H9 (cell line): ENCODE results near the gene SRL. TPM values are rescaled to one million over a fixed set of nuclear protein-coding genes. Genes with fewer than 3 reads are reported as not detected.

Experiments
- DNase-seq: peaks from one replicate; pipeline ENCODE4 v3.0.0-alpha.2; 2017
- H2AFZ ChIP-seq: one replicate; pipeline ENCODE4 v1.6.1; 2013; ENCODE audit warnings: mild to moderate bottlenecking, low read length, control low read depth, moderate library complexity
- H2AK5ac ChIP-seq: 2 replicates; pipeline ENCODE4 v1.6.1; 2013; ENCODE audit warnings: low read length, control low read depth, mixed read lengths; ENCODE audit not compliant: insufficient read length
- H2BK120ac ChIP-seq: one replicate; pipeline ENCODE4 v1.6.1; 2013; ENCODE audit warnings: low read depth, mild to moderate bottlenecking, low read length, control low read depth, inconsistent platforms; ENCODE audit not compliant: poor library complexity, severe bottlenecking
- H2BK12ac ChIP-seq: 2 replicates; pipeline ENCODE4 v1.6.1; 2013; ENCODE audit warnings: low read length, control low read depth, mixed read lengths, low read depth; ENCODE audit not compliant: insufficient read length
- H2BK15ac ChIP-seq: 2 replicates; pipeline ENCODE4 v1.6.1; 2013; ENCODE audit warnings: low read depth, low read length, control low read depth
- H2BK20ac ChIP-seq: one replicate; pipeline ENCODE4 v1.6.1; 2013; ENCODE audit warnings: low read depth, mild to moderate bottlenecking, low read length, control low read depth, inconsistent platforms; ENCODE audit not compliant: poor library complexity, severe bottlenecking
- H2BK5ac ChIP-seq: 2 replicates; pipeline ENCODE4 v1.6.1; 2013; ENCODE audit warnings: low read length, control low read depth, mixed read lengths; ENCODE audit not compliant: insufficient read length
- H3K14ac ChIP-seq: 2 replicates; pipeline ENCODE4 v1.6.1; 2013; ENCODE audit warnings: low read length, control low read depth; ENCODE audit not compliant: insufficient read depth
- H3K18ac ChIP-seq: 2 replicates; pipeline ENCODE4 v1.6.1; 2013; ENCODE audit warnings: low read depth, mild to moderate bottlenecking, mixed read lengths, low read length, control low read depth; ENCODE audit not compliant: insufficient read length
- H3K23ac ChIP-seq: 2 replicates; pipeline ENCODE4 v1.6.1; 2013; ENCODE audit warnings: low read length, control low read depth, mixed read lengths, low read depth; ENCODE audit not compliant: insufficient read length
- H3K23me2 ChIP-seq: 2 replicates; pipeline ENCODE4 v1.6.1; 2013; ENCODE audit warnings: low read depth, mild to moderate bottlenecking, mixed read lengths, low read length, control low read depth; ENCODE audit not compliant: insufficient read length, poor library complexity, severe bottlenecking
- H3K27ac ChIP-seq: 2 replicates; pipeline ENCODE4 v1.5.1; 2013; ENCODE audit warnings: low read length, control low read depth, mixed read lengths, low read depth; ENCODE audit not compliant: insufficient read length
- H3K27me3 ChIP-seq: 2 replicates; pipeline ENCODE4 v1.6.1; 2013; ENCODE audit warnings: low read length, control low read depth, inconsistent platforms; ENCODE audit not compliant: insufficient read depth
- H3K4ac ChIP-seq: 2 replicates; pipeline ENCODE4 v1.6.1; 2013; ENCODE audit warnings: low read depth, mild to moderate bottlenecking, control low read depth, inconsistent platforms, low read length, moderate library complexity
- H3K4me1 ChIP-seq: 2 replicates; pipeline ENCODE4 v1.6.1; 2013; ENCODE audit warnings: low read length, control low read depth, inconsistent platforms; ENCODE audit not compliant: insufficient read depth
- H3K4me2 ChIP-seq: 2 replicates; pipeline ENCODE4 v1.6.1; 2013; ENCODE audit warnings: low read length, control low read depth, mixed read lengths; ENCODE audit not compliant: insufficient read length, insufficient read depth
- H3K56ac ChIP-seq: 2 replicates; pipeline ENCODE4 v1.6.1; 2013; ENCODE audit warnings: low read depth, mild to moderate bottlenecking, mixed read lengths, low read length, control low read depth; ENCODE audit not compliant: insufficient read length
- H3K79me1 ChIP-seq: 2 replicates; pipeline ENCODE4 v1.6.1; 2013; ENCODE audit warnings: low read depth, mild to moderate bottlenecking, moderate library complexity, low read length, control low read depth, inconsistent platforms; ENCODE audit not compliant: insufficient read depth, poor library complexity, severe bottlenecking
- H3K79me2 ChIP-seq: 2 replicates; pipeline ENCODE4 v1.6.1; 2013; ENCODE audit warnings: low read length, control low read depth, inconsistent platforms; ENCODE audit not compliant: insufficient read depth
- H3K9ac ChIP-seq: 2 replicates; pipeline ENCODE4 v1.6.1; 2013; ENCODE audit warnings: low read length, control low read depth, mixed read lengths; ENCODE audit not compliant: insufficient read length; ENCODE audit errors: extremely low read depth
- H3K9me3 ChIP-seq: one replicate; pipeline ENCODE4 v1.6.1; 2013; ENCODE audit warnings: low read depth, low read length, inconsistent platforms; ENCODE audit not compliant: control insufficient read depth
- H3T11ph ChIP-seq: one replicate; pipeline ENCODE4 v1.6.1; 2013; ENCODE audit warnings: mild to moderate bottlenecking, low read length, control low read depth, inconsistent platforms
- H4K20me1 ChIP-seq: one replicate; pipeline ENCODE4 v1.6.1; 2013; ENCODE audit not compliant: control insufficient read depth, insufficient read length, insufficient read depth
- H4K5ac ChIP-seq: 2 replicates; pipeline ENCODE4 v1.6.1; 2013; ENCODE audit warnings: low read depth, mild to moderate bottlenecking, mixed read lengths, low read length, control low read depth; ENCODE audit not compliant: insufficient read length
- H4K8ac ChIP-seq: replicated peaks from 2 replicates; pipeline ENCODE4 v1.6.1; 2013; ENCODE audit warnings: low read length, control low read depth, mixed read lengths, low read depth; ENCODE audit not compliant: insufficient read length
- H4K91ac ChIP-seq: 2 replicates; pipeline ENCODE4 v1.6.1; 2013; ENCODE audit warnings: low read depth, mild to moderate bottlenecking, moderate library complexity, mixed read lengths, low read length, control low read depth; ENCODE audit not compliant: insufficient read length
- H3K27ac Mint-ChIP-seq, 3 experiments: 2 replicates in 2 of 3; 3 replicates in 1 of 3; pipeline ENCODE4 v1.8.0; 2020 to 2021; ENCODE audit warnings: mixed read lengths in 3 of 3, mild to moderate bottlenecking in 1 of 3, moderate library complexity in 1 of 3
- H3K27me3 Mint-ChIP-seq: 2 replicates; pipeline ENCODE4 v1.8.0; 2021; ENCODE audit warnings: low read depth, mild to moderate bottlenecking, moderate library complexity, mixed read lengths
- H3K36me3 Mint-ChIP-seq, 3 experiments: 2 replicates in 2 of 3; 3 replicates in 1 of 3; pipeline ENCODE4 v1.8.0; 2020 to 2021; ENCODE audit warnings: low read depth in 3 of 3, mixed read lengths in 3 of 3; ENCODE audit not compliant: insufficient read depth in 1 of 3
- H3K4me1 Mint-ChIP-seq, 2 experiments: 2 replicates each; pipeline ENCODE4 v1.8.0; 2020; ENCODE audit warnings: mixed read lengths in 2 of 2
- H3K4me3 Mint-ChIP-seq, 2 experiments: 2 replicates in 1 of 2; 3 replicates in 1 of 2; pipeline ENCODE4 v1.8.0; 2020 to 2021; ENCODE audit warnings: mild to moderate bottlenecking in 2 of 2, mixed read lengths in 2 of 2, moderate library complexity in 1 of 2
- H3K9me3 Mint-ChIP-seq, 2 experiments: 2 replicates in 1 of 2; 3 replicates in 1 of 2; pipeline ENCODE4 v1.8.0; 2020; ENCODE audit warnings: mild to moderate bottlenecking in 2 of 2, mixed read lengths in 2 of 2, moderate library complexity in 1 of 2
- CTCF ChIP-seq: fragments of 200-600 bp; sonication (generic); conservative IDR thresholded peaks from 3 replicates; pipeline ENCODE4 v1.8.0; 2021; ENCODE audit warnings: antibody characterized with exemption, mild to moderate bottlenecking
- WGBS: extraction: QIAGEN DNeasy Blood & Tissue Kit; methylation state at CpG from one replicate; pipeline ENCODE4 v1.1.7; 2013; ENCODE audit warnings: missing lambda C conversion rate, low lambda C conversion rate, mixed read lengths; ENCODE audit not compliant: insufficient read length; ENCODE audit errors: extremely low coverage; 5-methylcytosine and 5-hydroxymethylcytosine counted together
- total RNA-seq: library from RNA; stranded (reverse); gene quantifications from 2 replicates; pipeline ENCODE4 v1.2.1, GENCODE V29; 2021

SRL gene
- total RNA-seq, 1 experiment from 2014 or later = not detected

- no peak for TF ChIP-seq CTCF
- H4K20me1 ChIP-seq = no peaks in the 10 kb centered on the region
- H3K9me3 ChIP-seq = no peaks in the 10 kb centered on the region
- H3K9ac ChIP-seq = no peak overlapping the region
- no peak overlapping the region for H2BK120ac ChIP-seq
- no peak overlapping the region for H4K8ac ChIP-seq
- no peaks in the 10 kb centered on the region for H3K23me2 ChIP-seq
- no peaks in the 10 kb centered on the region for H3K4me1 ChIP-seq
- Mint-ChIP-seq H3K27ac (no peak overlapping the region), H3K27me3 (peaks cover 16% of the 10 kb centered on the region; the same call in 1 of the 2 replicates), H3K4me3 (no peak overlapping the region), H3K36me3 (no peaks in the 10 kb centered on the region; a peak in 1 of 7 replicates), H3K4me1 (peaks cover 8% of the 10 kb centered on the region in 2 experiments; a peak in 3 of 4 replicates), H3K9me3 (no peaks in the 10 kb centered on the region)
- no peaks in the 10 kb centered on the region for H3K79me1 ChIP-seq
- H3K18ac ChIP-seq = no peak overlapping the region
- no peak overlapping the region for H2BK15ac ChIP-seq
- no peak overlapping the region for H2BK5ac ChIP-seq
- H2BK12ac ChIP-seq = no peak overlapping the region
- DNase-seq = no peak
- H3K27me3 ChIP-seq = no peaks in the 10 kb centered on the region
- H3K14ac ChIP-seq = no peak overlapping the region; the same call in 1 of the 2 replicates
- H3K79me2 ChIP-seq = no peaks in the 10 kb centered on the region
- WGBS = no CpG with 5 or more reads among the region's 1 CpG
- H3K56ac ChIP-seq = no peak overlapping the region
- no peak overlapping the region for H4K91ac ChIP-seq
- H2AK5ac ChIP-seq = no peak overlapping the region
- no peak overlapping the region for H3T11ph ChIP-seq
- H3K27ac ChIP-seq = no peak overlapping the region
- no peak overlapping the region for H3K4ac ChIP-seq
- H3K4me2 ChIP-seq = no peak overlapping the region
- H2AFZ ChIP-seq = no peak overlapping the region
- no peak overlapping the region for H3K23ac ChIP-seq
- H2BK20ac ChIP-seq = no peak overlapping the region
- H4K5ac ChIP-seq = no peak overlapping the region
Measured at GRCh38 chr16:4193920-4194319, 48.0 kb downstream of the SRL start.
